Stimulated activated CD8-positive, alpha-beta memory T cell treated with anti-CD3 and anti-CD28 coated beads, Interleukin-12 subunit alpha, Interleukin-12 subunit beta, amount 100 ng/mL, for 1 hour (primary cell): Measurements from ENCODE around the gene FALEC.

Experiments
- DNase-seq: peaks from one replicate; pipeline ENCODE4 v3.0.0-alpha.2; 2020; ENCODE audit warnings: low read depth

The FALEC gene

DNA sequence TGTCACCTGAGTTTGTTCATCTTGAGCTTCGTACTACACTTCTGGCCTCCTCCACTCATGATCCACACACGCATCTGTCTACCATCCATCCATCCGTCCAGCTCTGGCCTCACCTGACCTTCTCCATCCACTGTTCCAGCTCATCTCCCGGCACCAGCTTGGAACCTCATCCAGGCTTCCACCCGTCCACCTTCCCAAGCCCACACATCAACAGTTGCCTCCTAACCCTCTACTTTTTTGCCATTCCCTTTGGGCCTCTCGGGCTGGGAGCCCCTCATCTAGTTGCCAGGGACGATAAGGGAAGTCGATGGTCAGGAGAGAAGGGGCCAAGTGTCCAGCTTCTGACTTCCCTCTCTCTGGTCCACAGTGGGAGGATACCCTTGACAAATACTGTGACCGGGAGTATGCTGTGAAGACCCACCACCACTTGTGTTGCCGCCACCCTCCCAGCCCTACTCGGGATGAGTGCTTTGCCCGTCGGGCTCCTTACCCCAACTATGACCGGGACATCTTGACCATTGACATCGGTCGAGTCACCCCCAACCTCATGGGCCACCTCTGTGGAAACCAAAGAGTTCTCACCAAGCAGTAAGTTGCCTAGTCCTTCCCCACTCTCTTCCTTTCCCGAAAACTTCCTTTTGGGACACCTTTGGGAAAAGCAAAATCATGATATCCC lies 3.4 kb upstream of the FALEC start:
- DNase-seq: no peak

- DNase-seq: no peak
These were observed 2.7 kb upstream of the FALEC start for GRCh38 chr1:150512846-150513245.

- no peak for DNase-seq
These were observed 2.2 kb upstream of the FALEC start for GRCh38 chr1:150513351-150513791.

DNA sequence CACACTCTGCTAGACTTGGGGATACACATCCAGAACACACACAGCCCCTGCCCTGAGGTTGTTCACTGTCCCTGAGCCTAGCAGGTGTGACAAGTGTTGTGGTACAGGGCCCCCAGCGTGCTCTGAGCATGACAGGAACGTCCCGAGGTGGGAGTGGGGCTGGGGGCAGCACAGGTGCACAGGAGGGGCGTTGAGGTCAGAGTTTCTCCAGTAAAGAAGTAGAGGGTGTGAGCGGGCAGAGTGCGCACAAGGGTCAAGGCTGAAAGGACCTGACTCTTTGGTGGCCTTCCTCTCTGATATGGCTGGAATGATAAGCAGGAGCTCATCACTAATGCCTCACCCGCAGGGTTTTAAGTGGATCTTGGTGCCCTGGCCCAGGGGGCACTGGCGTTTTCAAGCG lies 1.3 kb upstream of the FALEC start:
- DNase-seq: no peak

DNA sequence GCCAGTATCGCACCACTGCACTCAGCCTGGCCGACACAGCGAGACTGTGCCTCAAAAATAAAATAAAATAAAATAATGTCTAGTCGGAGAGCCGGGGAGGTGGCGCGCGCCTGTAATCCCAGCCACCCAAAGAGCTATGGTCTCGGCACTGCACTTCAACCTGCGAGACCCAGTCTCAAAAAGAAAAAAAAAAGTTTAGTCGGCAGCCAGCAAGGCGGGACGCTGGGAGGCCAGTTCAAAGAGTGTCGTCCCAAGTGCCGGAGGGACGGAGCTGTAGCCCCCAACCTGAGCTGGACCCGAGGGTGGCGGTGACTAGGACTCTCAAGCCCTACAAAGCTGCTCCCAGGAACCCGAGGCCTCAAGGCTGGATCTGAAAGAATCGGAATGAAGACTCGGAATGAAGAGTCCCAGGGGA lies 632 bp upstream of the FALEC start:
- DNase-seq: no peak

DNA sequence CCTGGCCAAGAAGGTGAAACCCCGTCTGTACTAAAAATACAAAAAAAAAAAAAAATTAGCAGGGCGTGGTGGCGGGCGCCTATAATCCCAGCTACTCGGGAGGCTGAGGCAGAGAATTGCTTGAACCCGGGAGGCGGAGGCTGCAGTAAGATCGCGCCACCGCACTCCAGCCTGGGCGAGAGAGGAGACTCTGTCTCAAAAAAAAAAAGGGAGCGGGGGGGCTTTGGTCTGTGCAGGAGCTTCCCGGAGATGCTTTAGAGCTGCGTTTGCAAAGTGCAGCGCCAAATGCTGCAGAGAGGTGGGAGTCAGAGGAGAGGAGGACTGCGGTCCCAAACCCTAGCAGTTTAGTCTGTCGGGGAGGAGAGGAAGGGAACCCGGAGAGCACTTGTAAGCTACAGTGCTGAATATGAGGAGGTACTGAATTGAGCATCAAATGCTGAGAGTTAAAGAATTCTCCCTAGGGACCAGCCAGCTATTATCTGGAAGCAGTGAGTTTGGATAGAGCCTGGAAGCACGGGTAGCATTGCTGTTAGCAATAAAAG lies 569 bp downstream of the FALEC start:
- DNase-seq: no peak

- DNase-seq: no peak
These were observed 1.1 kb downstream of the FALEC start for GRCh38 chr1:150516616-150517015.

DNA sequence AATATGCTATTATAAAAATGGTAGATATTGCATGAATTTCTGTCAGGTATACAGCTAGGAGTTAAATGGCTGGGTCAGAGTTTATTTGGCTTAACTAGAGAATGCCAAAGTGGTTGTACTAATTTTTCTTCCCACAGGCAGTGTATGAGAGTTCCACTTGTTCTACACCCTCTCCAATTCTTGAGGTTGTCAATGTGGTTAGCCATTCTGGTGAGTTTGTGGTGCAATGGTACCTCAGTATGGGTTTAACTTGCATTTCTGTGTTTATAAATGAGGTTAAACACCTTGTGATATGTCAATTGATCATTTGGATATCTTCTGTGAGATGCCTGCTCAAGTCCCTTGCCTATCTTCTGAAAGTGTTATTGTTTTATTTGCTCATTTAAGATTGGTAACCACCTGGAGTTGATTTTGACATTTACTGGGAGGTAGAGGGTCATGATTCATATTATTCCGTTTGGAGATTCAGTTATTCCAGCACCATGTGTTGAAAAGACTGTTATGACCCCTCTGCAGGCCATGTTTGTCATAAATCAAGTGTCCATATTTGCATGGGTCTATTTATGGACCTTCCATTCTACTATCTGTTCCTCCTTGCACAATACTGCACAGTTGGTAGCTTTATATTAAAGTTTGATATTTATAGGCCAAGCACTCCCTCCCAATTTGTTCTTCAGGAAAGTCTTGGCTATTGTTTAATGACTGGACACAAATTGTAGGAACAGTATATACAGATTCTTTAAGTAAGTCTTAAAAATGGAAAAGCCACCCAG lies 5.8 kb downstream of the FALEC start:
- no peak for DNase-seq

GRCh38 chr1:150525348-150525747 lies 9.8 kb downstream of the FALEC start:
- DNase-seq: no peak

DNA sequence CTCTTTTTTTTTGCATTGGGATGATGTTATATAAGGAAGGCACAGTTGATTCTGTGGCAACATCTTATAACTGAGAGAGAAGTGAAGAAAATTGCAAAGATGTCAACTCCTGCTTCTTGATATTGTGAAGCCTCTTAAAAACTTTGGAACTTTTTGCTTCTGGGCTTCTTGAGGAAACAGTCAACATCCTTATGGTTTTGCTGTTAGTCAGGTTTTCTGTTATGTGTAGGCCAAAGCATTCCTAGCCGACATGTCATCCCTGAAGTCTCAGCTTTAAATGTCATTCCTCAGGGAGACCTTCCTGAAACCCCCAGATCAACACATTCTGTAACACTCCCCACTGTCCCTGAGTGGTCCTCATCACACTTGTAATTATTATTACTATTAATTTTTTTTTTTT lies 12.6 kb downstream of the FALEC start:
- DNase-seq: no peak

DNA sequence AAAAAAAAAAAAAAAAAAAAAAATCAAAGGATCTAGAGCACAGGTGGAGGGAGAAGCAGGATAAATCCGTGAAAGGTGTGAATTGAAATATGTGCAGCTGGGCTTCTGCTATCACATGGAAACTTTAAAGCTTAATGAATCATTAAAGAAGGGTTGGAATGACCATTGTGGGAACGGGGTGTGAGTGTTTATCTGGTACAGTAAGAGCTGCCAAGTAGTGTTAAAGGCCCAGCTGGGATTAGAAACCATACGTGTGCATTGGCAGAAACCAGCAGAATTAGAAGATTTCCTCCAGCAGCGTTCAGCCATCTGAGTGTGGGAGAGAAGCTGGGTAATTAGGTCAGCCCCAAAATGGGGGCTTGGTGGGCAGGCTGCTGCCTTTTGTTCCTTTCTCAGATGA lies 13.5 kb downstream of the FALEC start:
- no peak for DNase-seq

DNA sequence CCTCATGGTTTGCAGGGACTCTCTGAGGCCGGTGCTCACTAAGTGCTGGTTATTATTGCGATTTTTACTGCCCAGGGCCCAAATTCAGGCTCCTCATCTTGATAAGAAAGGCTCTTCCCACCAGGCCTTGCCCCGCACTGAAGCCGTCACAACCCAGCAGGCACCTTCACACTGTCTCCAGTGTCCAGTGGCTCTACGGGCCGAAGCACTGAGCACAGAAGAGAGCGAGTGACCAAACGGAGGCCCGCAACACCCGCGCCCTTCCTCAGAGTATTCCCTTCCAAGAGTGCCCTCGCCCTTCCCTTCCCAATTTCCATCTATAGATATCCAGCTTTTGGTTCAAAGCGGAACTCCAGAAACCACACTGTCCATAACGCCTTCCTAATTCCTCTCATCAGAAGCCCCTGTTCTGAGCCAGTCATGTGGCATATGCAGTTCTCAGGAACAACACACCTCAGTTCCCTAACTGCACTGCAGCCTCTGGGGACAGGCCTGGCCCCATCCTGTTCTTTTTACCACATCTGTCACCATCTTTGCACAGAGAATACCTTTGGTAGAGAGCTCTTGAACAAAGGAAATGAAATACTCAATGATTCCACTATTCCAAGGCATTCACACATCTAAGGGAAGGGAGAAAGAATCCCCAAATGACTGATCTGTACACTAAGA lies 15.1 kb downstream of the FALEC start:
- no peak for DNase-seq

DNA sequence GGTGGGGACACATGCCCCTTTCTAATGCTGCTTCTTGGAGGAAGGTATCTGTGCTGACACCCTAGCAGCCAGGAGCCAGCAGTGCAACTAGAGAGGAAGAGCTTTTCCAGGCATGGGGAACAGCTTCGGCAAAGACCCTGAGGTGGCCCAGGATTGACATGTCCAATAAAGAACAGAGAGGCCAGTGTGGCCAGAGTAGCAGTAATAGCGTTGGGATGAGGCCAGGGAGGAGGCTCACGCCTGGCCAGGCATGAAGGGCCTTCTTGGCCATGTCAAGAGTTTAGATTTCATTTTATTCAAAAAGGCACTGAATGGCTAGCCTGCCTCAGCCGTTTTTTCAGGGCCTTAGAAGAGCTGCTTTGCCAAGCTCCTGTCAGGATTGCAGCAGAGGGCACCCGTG lies 17.3 kb downstream of the FALEC start:
- no peak for DNase-seq

- no peak for DNase-seq
These were observed 18.4 kb downstream of the FALEC start for GRCh38 chr1:150534002-150534401.

DNA sequence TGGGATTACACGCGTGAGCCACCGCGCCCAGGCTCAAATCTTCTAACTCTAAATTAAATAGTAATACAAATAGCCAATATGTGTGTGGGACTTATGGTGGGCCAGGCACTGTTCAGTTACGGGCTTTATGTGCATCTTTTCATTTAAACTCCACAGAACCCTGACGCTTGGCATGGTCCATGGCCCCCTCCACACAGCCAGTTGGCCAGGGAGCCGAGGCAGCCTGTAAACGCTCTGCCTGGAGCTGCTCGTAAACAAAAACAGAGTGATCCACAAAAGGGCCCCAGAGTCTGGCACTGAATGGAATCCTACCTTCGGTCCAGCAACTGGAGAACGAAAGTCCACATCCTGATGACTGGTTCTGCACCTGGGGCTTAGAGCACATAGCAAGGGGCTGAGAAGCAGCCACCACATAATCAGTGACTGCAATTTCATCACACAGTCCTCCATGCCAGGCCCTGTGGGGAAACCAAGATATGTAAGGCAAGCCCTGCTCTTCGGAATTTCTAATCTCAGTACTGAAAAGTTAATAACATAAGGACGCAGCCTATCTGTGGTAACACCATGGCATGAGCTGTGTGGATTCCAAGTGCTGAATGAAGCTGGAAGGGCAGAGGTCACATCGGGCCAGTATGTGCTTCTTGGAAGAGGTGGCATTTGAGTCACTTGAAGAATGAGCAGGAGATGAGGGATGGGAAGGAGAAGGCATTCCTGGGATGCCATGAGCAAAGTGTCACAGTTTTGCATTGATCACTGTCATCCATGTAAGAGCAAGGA lies 20.1 kb downstream of the FALEC start:
- no peak for DNase-seq

DNA sequence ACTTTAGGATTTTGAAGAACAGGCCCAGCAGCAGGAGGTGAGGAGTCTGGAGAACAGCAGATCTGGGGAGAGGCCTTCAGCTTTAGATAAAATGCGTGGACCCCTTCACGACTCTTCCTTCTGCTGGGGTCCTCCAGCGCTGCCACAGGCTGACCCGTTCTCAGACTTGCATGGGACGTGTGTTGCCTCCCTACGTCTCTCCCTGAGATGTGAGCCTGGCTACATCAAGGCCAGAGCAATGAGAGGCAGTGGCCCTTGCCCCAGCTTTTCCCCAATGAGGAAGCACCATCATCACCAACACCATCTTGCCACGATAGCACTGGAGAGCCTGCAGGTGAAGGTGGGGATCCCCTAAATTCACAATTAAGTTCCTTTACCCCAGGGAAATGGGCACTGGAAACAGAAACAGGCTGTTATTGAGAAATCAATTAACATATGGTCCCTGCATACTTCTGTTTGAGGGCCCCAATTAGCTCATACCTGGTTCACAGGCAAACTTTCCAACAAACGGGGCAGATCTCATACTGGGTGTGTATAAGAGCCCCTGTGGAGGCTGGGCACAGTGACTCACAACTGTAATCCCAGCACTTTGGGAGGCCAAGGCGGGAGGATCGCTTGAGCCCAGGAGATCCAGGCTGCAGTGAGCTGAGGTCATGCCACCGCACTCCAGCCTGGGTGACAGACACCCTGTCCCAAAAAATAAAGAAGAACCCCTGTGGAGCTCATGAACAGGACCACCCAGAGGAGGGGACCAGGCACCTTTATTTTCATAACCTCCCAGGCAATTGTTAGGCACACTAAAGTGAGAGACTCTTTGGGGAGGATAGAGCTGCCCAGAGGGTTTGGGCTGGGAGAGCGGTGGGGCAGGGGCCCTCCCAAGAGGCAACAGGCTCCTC lies 21.5 kb downstream of the FALEC start:
- DNase-seq: no peak

DNA sequence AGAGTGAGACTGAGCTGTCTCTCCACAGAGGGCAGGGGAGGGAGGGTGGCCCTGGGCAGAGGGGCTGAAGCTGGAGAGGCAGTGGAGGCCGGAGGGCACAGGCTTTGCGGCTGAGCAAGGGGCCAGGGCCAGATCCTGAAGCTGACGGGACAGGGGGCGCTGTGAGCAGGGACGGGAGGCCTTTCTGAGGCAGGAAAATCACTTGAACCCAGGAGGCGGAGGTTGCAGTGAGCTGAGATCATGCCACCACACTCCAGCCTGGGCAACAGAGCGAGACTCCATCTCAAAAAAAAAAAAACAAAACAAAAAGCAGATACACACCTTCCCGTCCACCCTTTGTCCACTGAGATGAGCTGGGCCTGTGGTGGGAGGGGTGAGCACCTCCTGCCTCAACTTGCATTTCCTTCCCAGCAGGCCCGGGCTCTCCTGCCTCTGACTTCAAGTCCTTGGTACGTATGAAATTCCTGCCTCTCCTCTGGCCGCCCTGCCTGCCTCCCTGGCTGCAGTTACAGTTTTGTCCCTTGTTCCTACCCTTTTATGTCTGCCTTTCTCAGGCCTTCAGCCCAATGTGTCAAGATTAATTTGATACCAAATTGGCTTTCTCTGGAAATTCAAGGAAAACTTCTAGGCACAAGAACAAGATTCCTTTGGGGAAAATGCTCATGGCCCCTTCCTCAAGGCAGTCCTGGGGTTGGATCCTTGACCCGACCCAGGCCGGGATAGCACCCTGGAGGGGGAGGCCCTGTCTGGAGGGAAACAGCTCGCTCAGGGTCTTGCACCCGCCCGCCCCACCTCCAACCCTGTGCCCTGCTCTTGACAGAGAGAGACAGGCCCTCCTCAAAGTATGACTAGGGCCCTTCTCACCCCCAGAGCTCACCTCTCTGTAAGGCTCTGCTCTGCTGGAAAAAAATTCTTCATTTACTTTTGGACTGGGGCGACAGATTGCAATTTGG lies 22.5 kb downstream of the FALEC start:
- no peak for DNase-seq

DNA sequence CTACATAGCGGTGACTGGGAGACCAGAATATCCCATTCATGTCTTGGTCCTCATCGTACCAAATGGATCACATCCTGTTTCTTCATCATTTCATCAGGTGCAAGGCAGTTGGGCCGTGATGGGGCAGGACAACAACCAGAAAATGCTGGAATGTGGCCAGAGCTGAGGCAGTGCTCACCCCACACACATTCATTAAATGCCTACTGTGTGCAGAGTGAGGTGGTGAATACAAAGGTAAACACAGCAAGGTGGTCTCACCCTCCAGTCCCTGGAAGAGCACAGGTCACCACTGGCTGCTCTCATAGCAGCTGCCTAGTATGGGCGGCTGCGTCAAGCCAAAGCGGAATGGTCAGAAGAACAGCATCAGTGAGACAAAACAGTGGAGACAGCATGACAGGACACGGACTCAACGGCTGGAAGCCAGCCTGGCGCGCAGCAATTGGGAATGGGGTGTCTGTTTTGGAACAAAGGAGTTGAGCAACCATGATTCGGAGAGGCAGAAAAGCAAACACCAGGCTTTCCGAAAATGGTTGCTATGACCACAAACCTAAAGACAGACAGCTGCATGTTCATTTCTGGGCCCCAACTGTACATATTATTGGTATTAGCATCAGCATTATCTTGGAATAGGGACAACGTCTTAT lies 28.1 kb downstream of the FALEC start:
- no peak for DNase-seq

GRCh38 chr1:150544204-150544603 lies 28.7 kb downstream of the FALEC start:
- DNase-seq: no peak
